Liver (tissue), 3 donors: ENCODE measurements around the gene LHFPL3.

Experiments used
- CTCF ChIP-seq: fragments of 150-350 bp; IDR thresholded peaks from 2 replicates; pipeline ENCODE4 v1.5.1; 2017; ENCODE audit warnings: improper control_type of control experiment, low read depth, low read length; ENCODE audit not compliant: missing input control
- FOXA1 ChIP-seq: IDR thresholded peaks from 2 replicates; pipeline ENCODE4 v1.6.1; 2016; ENCODE audit warnings: antibody characterized with exemption
- JUND ChIP-seq, 2 donors: IDR thresholded peaks; 2 replicates each; pipeline ENCODE4 v1.6.1; 2016; ENCODE audit warnings: antibody characterized with exemption in 2 of 2
- MAX ChIP-seq: IDR thresholded peaks from 2 replicates; pipeline ENCODE4 v1.6.1; 2016; ENCODE audit warnings: antibody characterized with exemption
- RAD21 ChIP-seq, 2 donors: IDR thresholded peaks; 2 replicates each; pipeline ENCODE4 v1.6.1; 2016; ENCODE audit warnings: antibody characterized with exemption in 2 of 2, mild to moderate bottlenecking in 2 of 2
- REST ChIP-seq: IDR thresholded peaks from 2 replicates; pipeline ENCODE4 v1.6.1; 2016; ENCODE audit warnings: antibody characterized with exemption, mild to moderate bottlenecking
- SP1 ChIP-seq: IDR thresholded peaks from 2 replicates; pipeline ENCODE4 v1.6.1; 2018; ENCODE audit warnings: antibody characterized with exemption, mild to moderate bottlenecking
- YY1 ChIP-seq: IDR thresholded peaks from 2 replicates; pipeline ENCODE4 v1.6.1; 2016; ENCODE audit warnings: antibody characterized with exemption, mild to moderate bottlenecking
- donor health status: healthy.
- donor health status: healthy.

GRCh38 chr7:104306793-104307192, 21.6 kb upstream of the LHFPL3 start:
- no peak for TF ChIP-seq CTCF
- no peak for TF ChIP-seq REST
- no peak for TF ChIP-seq SP1
- TF ChIP-seq MAX: no peak
- no peak for TF ChIP-seq RAD21 (IDR thresholded peaks at IDR 0.05)
- no peak for TF ChIP-seq FOXA1
- no peak for TF ChIP-seq JUND (IDR thresholded peaks at IDR 0.05)
- no peak for TF ChIP-seq YY1
